AG10803 (cell line): ENCODE results near the gene PGM2L1.
A peak's percentile ranks its signal among the peaks of the same experiment; 100 is the strongest.

ENCODE experiments used
- DNase-seq: peaks from one replicate; pipeline ENCODE4 v3.0.0; 2010; ENCODE audit warnings: low read depth
- H3K4me3 ChIP-seq: 2 replicates; pipeline ENCODE4 v1.5.1; 2011; ENCODE audit warnings: mild to moderate bottlenecking, low read length, control low read depth
- TF ChIP-seq, protein P1 (sequence below): conservative IDR thresholded peaks from 2 replicates; pipeline ENCODE4 v1.5.1; 2011; ENCODE audit warnings: mild to moderate bottlenecking, low read length, control low read depth, inconsistent platforms

Gene PGM2L1

GRCh38 chr11:74316772-74317505 is 81.3 kb downstream of the PGM2L1 start:
- H3K4me3 ChIP-seq: no peak overlapping the region
- TF ChIP-seq, protein P1, sequence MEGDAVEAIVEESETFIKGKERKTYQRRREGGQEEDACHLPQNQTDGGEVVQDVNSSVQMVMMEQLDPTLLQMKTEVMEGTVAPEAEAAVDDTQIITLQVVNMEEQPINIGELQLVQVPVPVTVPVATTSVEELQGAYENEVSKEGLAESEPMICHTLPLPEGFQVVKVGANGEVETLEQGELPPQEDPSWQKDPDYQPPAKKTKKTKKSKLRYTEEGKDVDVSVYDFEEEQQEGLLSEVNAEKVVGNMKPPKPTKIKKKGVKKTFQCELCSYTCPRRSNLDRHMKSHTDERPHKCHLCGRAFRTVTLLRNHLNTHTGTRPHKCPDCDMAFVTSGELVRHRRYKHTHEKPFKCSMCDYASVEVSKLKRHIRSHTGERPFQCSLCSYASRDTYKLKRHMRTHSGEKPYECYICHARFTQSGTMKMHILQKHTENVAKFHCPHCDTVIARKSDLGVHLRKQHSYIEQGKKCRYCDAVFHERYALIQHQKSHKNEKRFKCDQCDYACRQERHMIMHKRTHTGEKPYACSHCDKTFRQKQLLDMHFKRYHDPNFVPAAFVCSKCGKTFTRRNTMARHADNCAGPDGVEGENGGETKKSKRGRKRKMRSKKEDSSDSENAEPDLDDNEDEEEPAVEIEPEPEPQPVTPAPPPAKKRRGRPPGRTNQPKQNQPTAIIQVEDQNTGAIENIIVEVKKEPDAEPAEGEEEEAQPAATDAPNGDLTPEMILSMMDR: no peak
- DNase-seq: peak; percentile 50

GRCh38 chr11:74312326-74312725 is 85.9 kb downstream of the PGM2L1 start:
- no peak overlapping the region for H3K4me3 ChIP-seq
- peak; percentile 29 for DNase-seq
- TF ChIP-seq, protein P1: no peak

DNA sequence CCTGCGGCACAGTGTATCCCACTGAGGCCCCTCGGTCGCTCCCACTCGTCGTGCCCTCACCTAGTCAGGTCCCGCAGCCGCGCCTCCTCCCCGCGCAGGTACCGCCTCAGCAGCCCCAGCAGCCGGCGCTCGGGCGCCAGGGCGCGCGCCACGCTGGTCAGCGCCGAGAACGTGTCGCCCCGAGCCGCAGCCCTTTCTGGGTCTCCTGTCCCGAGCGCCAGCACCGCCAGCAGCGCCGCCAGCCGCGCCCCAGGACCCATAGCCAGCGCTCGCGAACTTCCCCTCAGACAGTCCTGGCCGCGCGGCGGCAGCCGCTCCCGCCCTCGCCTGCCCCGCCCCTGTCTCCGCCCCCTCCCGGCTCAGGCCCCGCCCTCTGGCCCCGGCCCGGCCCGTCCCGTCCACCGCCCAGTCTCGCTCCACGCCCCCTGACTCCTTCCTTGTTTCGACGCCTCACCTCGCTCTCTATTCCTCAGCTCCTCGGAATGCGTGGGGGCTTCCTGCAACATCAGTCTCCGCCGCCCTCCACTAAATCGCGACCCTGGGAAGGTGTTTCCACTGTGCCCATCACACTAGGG is 86.8 kb downstream of the PGM2L1 start, which contains the start of gene P4HA3:
Gene P4HA3 (minus strand): TSS at position 289 of the 575 bp plus-strand sequence. CDS start 29 bp downstream, at position 260.
- peak within 1 kb of the TSS; percentile 67 for H3K4me3 ChIP-seq
- TF ChIP-seq, protein P1: no peak
- peak; percentile 29 for DNase-seq

DNA sequence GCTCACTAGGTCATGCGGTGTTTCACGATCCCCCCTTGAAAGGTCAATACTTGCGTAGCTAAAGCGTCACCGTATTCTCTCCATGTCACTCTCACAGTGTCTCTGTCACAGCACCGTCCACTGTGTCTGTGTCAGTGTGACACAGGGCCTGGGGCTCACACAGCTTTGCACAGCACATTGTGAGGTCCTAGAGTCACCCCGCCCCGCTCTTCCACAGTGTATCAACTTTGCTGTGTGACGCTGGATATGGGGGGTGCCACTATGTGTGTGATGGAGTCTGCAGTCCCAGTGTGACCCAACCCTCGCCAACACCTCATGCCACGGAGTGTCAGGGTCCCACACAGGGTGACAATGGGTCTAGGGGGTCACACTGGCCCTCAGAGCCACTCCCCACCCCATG is 87.4 kb downstream of the PGM2L1 start:
- peak overlapping the region; percentile 67 for H3K4me3 ChIP-seq
- TF ChIP-seq, protein P1: no peak
- DNase-seq: no peak

GRCh38 chr11:74307434-74307833 is 90.8 kb downstream of the PGM2L1 start:
- no peak overlapping the region for H3K4me3 ChIP-seq
- DNase-seq: no peak
- TF ChIP-seq, protein P1: no peak

GRCh38 chr11:74306435-74307175 is 91.6 kb downstream of the PGM2L1 start:
- TF ChIP-seq, protein P1: no peak
- H3K4me3 ChIP-seq: no peak overlapping the region
- no peak for DNase-seq
